NT2/D1 (cell line): ENCODE measurements around the gene PCYT1B.

Experiments used
- DNase-seq: peaks from one replicate; pipeline ENCODE4 v3.0.0-alpha.2; 2011; ENCODE audit warnings: low read depth, low spot score
- H3K27me3 ChIP-seq: 2 replicates; pipeline ENCODE4 v1.6.0; 2011; ENCODE audit warnings: mild to moderate bottlenecking; ENCODE audit not compliant: insufficient read length, insufficient read depth
- H3K36me3 ChIP-seq: 2 replicates; pipeline ENCODE4 v1.6.1; 2011; ENCODE audit warnings: mild to moderate bottlenecking, low read length, mixed read lengths; ENCODE audit not compliant: insufficient read depth, insufficient read length
- H3K4me1 ChIP-seq: 2 replicates; pipeline ENCODE4 v1.5.1; 2011; ENCODE audit not compliant: insufficient read depth, insufficient read length
- H3K4me3 ChIP-seq: 2 replicates; pipeline ENCODE4 v1.5.1; 2011; ENCODE audit warnings: low read depth; ENCODE audit not compliant: insufficient read length
- H3K9ac ChIP-seq: 2 replicates; pipeline ENCODE4 v1.6.0; 2011; ENCODE audit warnings: low read depth; ENCODE audit not compliant: insufficient read length
- H3K9me3 ChIP-seq: 2 replicates; pipeline ENCODE4 v1.5.1; 2011; ENCODE audit warnings: mild to moderate bottlenecking, low read length; ENCODE audit not compliant: insufficient read depth
- SUZ12 ChIP-seq: IDR thresholded peaks from 2 replicates; pipeline ENCODE4 v1.6.1; 2011; ENCODE audit not compliant: insufficient read length, insufficient read depth; ENCODE audit errors: extremely low read depth
- YY1 ChIP-seq: IDR thresholded peaks from 2 replicates; pipeline ENCODE4 v1.6.1; 2011; ENCODE audit not compliant: insufficient read length, insufficient read depth
- ZNF274 ChIP-seq: IDR thresholded peaks from 2 replicates; pipeline ENCODE4 v1.6.1; 2011; ENCODE audit warnings: mild to moderate bottlenecking, low read depth, low read length

Gene PCYT1B

GRCh38 chrX:24647257-24648058 lies at the start of gene PCYT1B:
Gene PCYT1B (minus strand): TSS chrX:24647347. CDS start chrX:24647105, 242 bp downstream.
- H3K4me3 ChIP-seq: peak within 1 kb of the TSS; percentile 50

GRCh38 chrX:24696294-24696693 lies 49.1 kb upstream of the PCYT1B start:
- H3K4me1 ChIP-seq: no peaks in the 10 kb centered on the region
- H3K36me3 ChIP-seq: peaks cover 44% of the 10 kb centered on the region
- H3K9ac ChIP-seq: no peak overlapping the region
- no peaks in the 10 kb centered on the region for H3K9me3 ChIP-seq
- no peak for DNase-seq
- no peak overlapping the region for H3K4me3 ChIP-seq
- H3K27me3 ChIP-seq: no peaks in the 10 kb centered on the region
- no peak for TF ChIP-seq SUZ12
- no peak for TF ChIP-seq YY1
- no peak for TF ChIP-seq ZNF274

More at GRCh38 chrX:24647257-24648058, at the start of gene PCYT1B:
- TF ChIP-seq ZNF274 (no peak), YY1 (no peak), SUZ12 (no peak)
- peaks cover 3% of the 10 kb centered on the region for H3K36me3 ChIP-seq
- H3K27me3 ChIP-seq: no peaks in the 10 kb centered on the region
- no peaks in the 10 kb centered on the region for H3K4me1 ChIP-seq
- peak within 1 kb of the TSS; percentile 57 for H3K9ac ChIP-seq
- DNase-seq: peak; percentile 82
- no peaks in the 10 kb centered on the region for H3K9me3 ChIP-seq

GRCh38 chrX:24694825-24695224 lies 47.7 kb upstream of the PCYT1B start:
- Histone ChIP-seq H3K9ac (peak overlapping the region; percentile 90), H3K27me3 (no peaks in the 10 kb centered on the region), H3K36me3 (peaks cover 32% of the 10 kb centered on the region), H3K4me1 (no peaks in the 10 kb centered on the region), H3K9me3 (no peaks in the 10 kb centered on the region), H3K4me3 (peak overlapping the region; percentile 84)
- TF ChIP-seq ZNF274 (no peak), YY1 (no peak), SUZ12 (no peak)
- DNase-seq: no peak

GRCh38 chrX:24693453-24694202 lies 46.5 kb upstream of the PCYT1B start, which contains the start of gene POLA1:
Gene POLA1 (plus strand): TSS chrX:24693918. CDS start chrX:24693962, 44 bp downstream.
- no peaks in the 10 kb centered on the region for H3K4me1 ChIP-seq
- no peaks in the 10 kb centered on the region for H3K9me3 ChIP-seq
- H3K36me3 ChIP-seq: peaks cover 25% of the 10 kb centered on the region
- DNase-seq: peak; percentile 96
- H3K4me3 ChIP-seq: peak within 1 kb of the TSS; percentile 84
- H3K27me3 ChIP-seq: no peaks in the 10 kb centered on the region
- H3K9ac ChIP-seq: peak within 1 kb of the TSS; percentile 90
- no peak for TF ChIP-seq SUZ12
- no peak for TF ChIP-seq YY1
- no peak for TF ChIP-seq ZNF274

GRCh38 chrX:24692305-24692704 lies 45.2 kb upstream of the PCYT1B start:
- Histone ChIP-seq H3K4me1 (no peaks in the 10 kb centered on the region), H3K9me3 (no peaks in the 10 kb centered on the region), H3K36me3 (peaks cover 25% of the 10 kb centered on the region), H3K27me3 (no peaks in the 10 kb centered on the region), H3K4me3 (no peak overlapping the region), H3K9ac (peak overlapping the region; percentile 43)
- DNase-seq: no peak
- TF ChIP-seq ZNF274: no peak
- no peak for TF ChIP-seq SUZ12
- no peak for TF ChIP-seq YY1

GRCh38 chrX:24684048-24684447 lies 36.9 kb upstream of the PCYT1B start:
- no peaks in the 10 kb centered on the region for H3K27me3 ChIP-seq
- no peak overlapping the region for H3K4me3 ChIP-seq
- no peak overlapping the region for H3K9ac ChIP-seq
- no peaks in the 10 kb centered on the region for H3K36me3 ChIP-seq
- TF ChIP-seq ZNF274 (no peak), SUZ12 (no peak), YY1 (no peak)
- H3K9me3 ChIP-seq: no peaks in the 10 kb centered on the region
- no peaks in the 10 kb centered on the region for H3K4me1 ChIP-seq
- no peak for DNase-seq

- no peaks in the 10 kb centered on the region for H3K9me3 ChIP-seq
- no peak overlapping the region for H3K4me3 ChIP-seq
- H3K27me3 ChIP-seq: no peaks in the 10 kb centered on the region
- H3K9ac ChIP-seq: no peak overlapping the region
- H3K36me3 ChIP-seq: no peaks in the 10 kb centered on the region
- no peaks in the 10 kb centered on the region for H3K4me1 ChIP-seq
- no peak for DNase-seq
- TF ChIP-seq ZNF274: no peak
- no peak for TF ChIP-seq SUZ12
- no peak for TF ChIP-seq YY1
Observed at GRCh38 chrX:24682739-24683432, 35.7 kb upstream of the PCYT1B start.
